Measurements from ENCODE around the gene MTIF3.

The MTIF3 gene

GRCh38 chr13:27455331-27455855 is 5.0 kb upstream of the MTIF3 start:
- no peak for DNase-seq (ENCODE audit: low read depth)

GRCh38 chr13:27450921-27451471 is 632 bp upstream of the MTIF3 start:
- peak; percentile 64 for DNase-seq (ENCODE audit: low read depth)

GRCh38 chr13:27449081-27449603 is 1.2 kb downstream of the MTIF3 start:
- no peak for DNase-seq (ENCODE audit: low read depth)

GRCh38 chr13:27448308-27448707 is 2.1 kb downstream of the MTIF3 start:
- DNase-seq (ENCODE audit: low read depth): no peak

- DNase-seq (ENCODE audit: low read depth): no peak
These were observed 3.3 kb downstream of the MTIF3 start for GRCh38 chr13:27446986-27447583.

GRCh38 chr13:27442797-27443196 is 7.6 kb downstream of the MTIF3 start:
- no peak for DNase-seq (ENCODE audit: low read depth)

- DNase-seq (ENCODE audit: low read depth): peak; percentile 22
These were observed 8.2 kb downstream of the MTIF3 start for GRCh38 chr13:27442071-27442647.

- DNase-seq (ENCODE audit: low read depth): no peak
These were observed 10.0 kb downstream of the MTIF3 start for GRCh38 chr13:27440408-27440807.

- no peak for DNase-seq (ENCODE audit: low read depth)
These were observed 13.2 kb downstream of the MTIF3 start for GRCh38 chr13:27437126-27437525.

GRCh38 chr13:27432611-27433210 is 17.7 kb downstream of the MTIF3 start:
- no peak for DNase-seq (ENCODE audit: low read depth)

- no peak for DNase-seq (ENCODE audit: low read depth)
These were observed 18.2 kb downstream of the MTIF3 start for GRCh38 chr13:27432180-27432579.

GRCh38 chr13:27428160-27428559 is 22.2 kb downstream of the MTIF3 start:
- DNase-seq (ENCODE audit: low read depth): no peak

GRCh38 chr13:27427641-27428040 is 22.7 kb downstream of the MTIF3 start:
- no peak for DNase-seq (ENCODE audit: low read depth)

GRCh38 chr13:27425918-27426630 is 24.3 kb downstream of the MTIF3 start:
- DNase-seq (ENCODE audit: low read depth): peak; percentile 85

- DNase-seq (ENCODE audit: low read depth): no peak
These were observed 25.0 kb downstream of the MTIF3 start for GRCh38 chr13:27425158-27425917.

- peak; percentile 71 for DNase-seq (ENCODE audit: low read depth)
These were observed 25.9 kb downstream of the MTIF3 start, which contains the start of gene GTF3A for GRCh38 chr13:27424246-27425157. Gene GTF3A, plus strand, starts transcription at chr13:27424619.

- no peak for DNase-seq (ENCODE audit: low read depth)
These were observed 27.0 kb downstream of the MTIF3 start for GRCh38 chr13:27423333-27423732.

GRCh38 chr13:27421101-27421871 is 29.1 kb downstream of the MTIF3 start:
- no peak for DNase-seq (ENCODE audit: low read depth)

GRCh38 chr13:27419328-27419727 is 31.0 kb downstream of the MTIF3 start:
- no peak for DNase-seq (ENCODE audit: low read depth)

- no peak for DNase-seq (ENCODE audit: low read depth)
These were observed 35.2 kb downstream of the MTIF3 start for GRCh38 chr13:27415116-27415515.
